SK-N-SH (cell line): ENCODE measurements around the gene SESN1. TPM values are rescaled to one million over a fixed set of nuclear protein-coding genes. Genes with fewer than 3 reads are reported as not detected.

Source experiments
- CTCF ChIA-PET: fragments of 300-600, 350-600 bp; formaldehyde crosslinking; extraction: SDS; loops from one replicate; lab custom pipeline; 2021; lab: Yijun Ruan, JAX
- POLR2A ChIA-PET: fragments of 350-600 bp; sonication (Branson Sonifier 250); formaldehyde crosslinking; extraction: SDS; loops from one replicate; lab custom pipeline; 2020; ENCODE audit warnings: antibody characterized with exemption, inconsistent platforms; lab: Yijun Ruan, JAX
- DNase-seq: peaks from one replicate; pipeline ENCODE4 v3.0.0; 2012
- H2AFZ ChIP-seq: fragments of 200-600 bp; sonication (generic); 2 replicates; pipeline ENCODE4 v1.8.1; 2016; ENCODE audit warnings: antibody characterized with exemption, mild to moderate bottlenecking, low read depth
- H3F3A ChIP-seq: fragments of 200-600 bp; sonication (generic); replicated peaks from 2 replicates; pipeline ENCODE3; 2016; ENCODE audit warnings: antibody characterized with exemption, mild to moderate bottlenecking; ENCODE audit not compliant: insufficient read depth
- H3K27ac ChIP-seq, 2 experiments: fragments of 200-500 bp in 1 of 2; fragments of 200-600 bp in 1 of 2; sonication (Bioruptor generic) in 1 of 2; sonication (generic), shearing (Covaris generic) in 1 of 2; 2 replicates each; pipeline versions ENCODE4 v1.5.1 to v1.6.1; 2014 to 2016; ENCODE audit warnings: low read depth in 2 of 2, inconsistent platforms in 1 of 2, low read length in 1 of 2, mild to moderate bottlenecking in 1 of 2, mixed read lengths in 1 of 2
- H3K27me3 ChIP-seq: fragments of 200-600 bp; sonication (generic), shearing (Covaris generic); 2 replicates; pipeline ENCODE4 v1.6.1; 2016; ENCODE audit warnings: mixed run types; ENCODE audit not compliant: insufficient read depth
- H3K36me3 ChIP-seq, 2 experiments: fragments of 200-500 bp in 1 of 2; fragments of 200-600 bp in 1 of 2; sonication (Bioruptor generic) in 1 of 2; sonication (generic) in 1 of 2; replicated peaks in 1 of 2; 2 replicates each; pipeline versions ENCODE3 to v1.5.1; 2014 to 2016; ENCODE audit warnings: low read length in 1 of 2, mild to moderate bottlenecking in 1 of 2; ENCODE audit not compliant: insufficient read depth in 2 of 2, control insufficient read depth in 1 of 2
- H3K4me1 ChIP-seq, 2 experiments: fragments of 200-500 bp in 1 of 2; fragments of 200-600 bp in 1 of 2; sonication (Bioruptor generic) in 1 of 2; sonication (generic), shearing (Covaris generic) in 1 of 2; 2 replicates each; pipeline versions ENCODE4 v1.5.1 to v1.6.1; 2014 to 2016; ENCODE audit warnings: low read depth in 1 of 2, low read length in 1 of 2, mixed run types in 1 of 2; ENCODE audit not compliant: insufficient read depth in 2 of 2, control insufficient read depth in 1 of 2
- H3K4me2 ChIP-seq: fragments of 200-600 bp; sonication (generic), shearing (Covaris generic); 2 replicates; pipeline ENCODE4 v1.6.1; 2017; ENCODE audit warnings: mixed run types
- H3K4me3 ChIP-seq, 2 experiments: fragments of 200-500 bp in 1 of 2; fragments of 200-600 bp in 1 of 2; sonication (Bioruptor generic) in 1 of 2; sonication (generic), shearing (Covaris generic) in 1 of 2; 2 replicates each; pipeline versions ENCODE4 v1.5.1 to v1.8.1; 2014 to 2016; ENCODE audit warnings: low read depth in 2 of 2, inconsistent platforms in 1 of 2, low read length in 1 of 2, mild to moderate bottlenecking in 1 of 2, mixed read lengths in 1 of 2, moderate library complexity in 1 of 2
- H3K79me2 ChIP-seq: fragments of 200-600 bp; sonication (generic); 2 replicates; pipeline ENCODE4 v1.8.1; 2017; ENCODE audit warnings: mild to moderate bottlenecking; ENCODE audit not compliant: insufficient read depth
- H3K9ac ChIP-seq: fragments of 200-600 bp; sonication (generic); 2 replicates; pipeline ENCODE4 v1.6.1; 2017; ENCODE audit warnings: mixed run types
- H3K9me2 ChIP-seq: fragments of 200-600 bp; sonication (generic); 2 replicates; pipeline ENCODE4 v1.6.1; 2017; ENCODE audit warnings: mixed run types
- H3K9me3 ChIP-seq: fragments of 200-600 bp; sonication (generic); 2 replicates; pipeline ENCODE4 v1.6.1; 2017; ENCODE audit warnings: mixed run types, mild to moderate bottlenecking, moderate library complexity
- H4K20me1 ChIP-seq: fragments of 200-600 bp; sonication (generic); 2 replicates; pipeline ENCODE4 v1.6.1; 2017; ENCODE audit warnings: mild to moderate bottlenecking, mixed run types; ENCODE audit not compliant: insufficient read depth
- CHD2 ChIP-seq: fragments of 150-350 bp; IDR thresholded peaks from 2 replicates; pipeline ENCODE4 v1.6.1; 2018; ENCODE audit warnings: low read length; ENCODE audit not compliant: partially characterized antibody
- ELF1 ChIP-seq: IDR thresholded peaks from 2 replicates; pipeline ENCODE4 v1.4.0; 2012
- EP300 ChIP-seq, 2 experiments: IDR thresholded peaks; 2 replicates each; pipeline versions ENCODE4 v1.4.0 to v1.6.1; 2012; ENCODE audit warnings: borderline replicate concordance in 1 of 2, low read depth in 1 of 2, low read length in 1 of 2
- EZH2phosphoT487 ChIP-seq: fragments of 200-600 bp; sonication (generic); IDR thresholded peaks from 2 replicates; pipeline ENCODE4 v1.6.1; 2017; ENCODE audit warnings: low read depth, mixed run types, mild to moderate bottlenecking, antibody characterized with exemption, moderate library complexity, borderline replicate concordance
- FOSL2 ChIP-seq: IDR thresholded peaks from 2 replicates; pipeline ENCODE4 v1.4.0; 2012; ENCODE audit warnings: low read depth, mild to moderate bottlenecking, moderate library complexity, borderline replicate concordance
- FOXM1 ChIP-seq: IDR thresholded peaks from 2 replicates; pipeline ENCODE4 v1.4.0; 2012; ENCODE audit warnings: low read depth, mild to moderate bottlenecking
- IRF3 ChIP-seq: fragments of 150-350 bp; IDR thresholded peaks from 2 replicates; pipeline ENCODE4 v1.6.1; 2016; ENCODE audit warnings: mild to moderate bottlenecking, low read depth, low read length
- JUND ChIP-seq: IDR thresholded peaks from 2 replicates; pipeline ENCODE4 v1.4.0; 2012
- MEF2A ChIP-seq: IDR thresholded peaks from 2 replicates; pipeline ENCODE4 v1.4.0; 2012; ENCODE audit warnings: low read depth, borderline replicate concordance
- MXI1 ChIP-seq: IDR thresholded peaks from 2 replicates; pipeline ENCODE4 v1.6.1; 2012; ENCODE audit warnings: mild to moderate bottlenecking, low read depth, low read length, improper control_type of control experiment
- NFIC ChIP-seq: IDR thresholded peaks from 2 replicates; pipeline ENCODE4 v1.4.0; 2012; ENCODE audit warnings: borderline replicate concordance
- NRF1 ChIP-seq: IDR thresholded peaks from 2 replicates; pipeline ENCODE4 v1.6.1; 2012; ENCODE audit warnings: low read depth, mild to moderate bottlenecking, low read length
- POLR2AphosphoS5 ChIP-seq: IDR thresholded peaks from 2 replicates; pipeline ENCODE4 v1.6.1; 2012; ENCODE audit warnings: low read depth, low read length
- RCOR1 ChIP-seq: fragments of 150-350 bp; IDR thresholded peaks from 2 replicates; pipeline ENCODE4 v1.6.1; 2017; ENCODE audit warnings: antibody characterized with exemption, low read length
- REST ChIP-seq: IDR thresholded peaks from 2 replicates; pipeline ENCODE4 v1.6.1; 2012; ENCODE audit warnings: mild to moderate bottlenecking, low read depth, low read length, moderate library complexity
- SMC3 ChIP-seq: IDR thresholded peaks from 2 replicates; pipeline ENCODE4 v1.6.1; 2012; ENCODE audit warnings: low read depth, low read length, improper control_type of control experiment
- TAF1 ChIP-seq: IDR thresholded peaks from 2 replicates; pipeline ENCODE4 v1.6.1; 2012; ENCODE audit warnings: low read depth, mild to moderate bottlenecking, low read length, moderate library complexity, borderline replicate concordance
- TCF12 ChIP-seq: IDR thresholded peaks from 2 replicates; pipeline ENCODE4 v1.4.0; 2012
- YY1 ChIP-seq: IDR thresholded peaks from 2 replicates; pipeline ENCODE4 v1.4.0; 2012; ENCODE audit warnings: low read depth, mild to moderate bottlenecking
- ZBTB33 ChIP-seq: IDR thresholded peaks from 2 replicates; pipeline ENCODE4 v1.4.0; 2012; ENCODE audit warnings: low read depth, borderline replicate concordance
- WGBS: methylation state at CpG from one replicate; pipeline ENCODE4 v1.1.6; 2017; ENCODE audit warnings: low lambda C conversion rate; 5-methylcytosine and 5-hydroxymethylcytosine counted together
- polyA plus RNA-seq, 3 experiments: library from polyadenylated mRNA; depleted of rRNA; stranded (reverse); fragments of >200 nt; gene quantifications; 2 replicates each; pipeline ENCODE4 v1.2.3, GENCODE V29; 2012
- TF ChIP-seq, protein P1 (sequence below): IDR thresholded peaks from 2 replicates; pipeline ENCODE4 v1.4.0; 2012; ENCODE audit warnings: low read depth

The SESN1 gene
- polyA plus RNA-seq, 1 of the 3 experiments (the other 2 are of a cell fraction) = 13.1 TPM

- Histone ChIP-seq H3F3A (peaks cover 3% of the 10 kb centered on the region), H3K9ac (no peak overlapping the region), H3K4me1 (peaks cover 3 to 8% of the 10 kb centered on the region in 2 experiments; a peak in 3 of 4 replicates), H3K9me2 (no peaks in the 10 kb centered on the region), H3K79me2 (no peaks in the 10 kb centered on the region), H3K27ac (no peak overlapping the region), H3K27me3 (no peaks in the 10 kb centered on the region), H3K4me3 (no peak overlapping the region), H3K9me3 (no peaks in the 10 kb centered on the region), H3K36me3 (peaks cover 0 to 4% of the 10 kb centered on the region in 2 experiments), H3K4me2 (no peak overlapping the region), H4K20me1 (no peaks in the 10 kb centered on the region), H2AFZ (no peak overlapping the region)
- ChIA-PET CTCF (no interaction called here), POLR2A (no interaction called here)
- DNase-seq = no peak
- 96% methylated on average over 4 of the region's 4 CpGs for WGBS
- no peak for TF ChIP-seq MXI1
- TF ChIP-seq TAF1 = no peak
- no peak for TF ChIP-seq ZBTB33
Measured at GRCh38 chr6:109052852-109053251, 41.8 kb downstream of the SESN1 start.

DNA sequence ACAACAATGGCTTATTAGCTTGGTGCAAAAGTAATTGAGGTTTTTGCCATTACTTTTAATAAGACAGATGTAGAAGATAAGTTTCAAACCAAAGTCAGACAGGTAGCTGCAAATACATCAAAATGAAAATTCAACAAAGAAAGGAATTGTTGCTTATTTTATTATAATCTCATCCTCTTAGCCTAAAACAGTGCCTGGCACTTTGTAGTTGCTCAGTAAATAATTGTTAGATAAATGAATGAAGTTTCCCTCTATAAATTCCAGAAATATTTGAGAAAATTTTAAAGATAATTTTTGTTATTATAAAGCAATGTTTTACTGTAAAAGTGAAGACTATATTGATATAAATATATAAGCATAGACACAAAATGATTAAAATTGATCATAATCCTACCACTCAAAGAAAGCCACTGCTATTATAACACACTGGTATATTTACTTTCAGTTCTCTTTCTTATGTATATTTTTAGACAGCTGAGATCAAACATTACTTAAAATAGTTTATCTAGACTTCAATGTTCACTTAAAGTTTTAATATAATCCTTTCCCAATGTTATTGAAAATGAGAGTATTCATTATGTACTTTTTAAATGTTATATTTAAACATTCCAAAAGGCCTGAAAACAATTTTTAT is 42.5 kb downstream of the SESN1 start:
- TF ChIP-seq EP300 (IDR thresholded peaks at IDR 0.05; ENCODE audit: borderline replicate concordance in 1 of 2, low read depth in 1 of 2, low read length in 1 of 2) (no peak), MEF2A (no peak), ELF1 (no peak), JUND (no peak), FOXM1 (no peak), POLR2AphosphoS5 (no peak), REST (no peak), NRF1 (no peak), YY1 (no peak), RCOR1 (no peak), TCF12 (no peak), FOSL2 (no peak), EZH2phosphoT487 (no peak), IRF3 (no peak), SMC3 (no peak), CHD2 (no peak), NFIC (no peak)
- TF ChIP-seq, protein P1, sequence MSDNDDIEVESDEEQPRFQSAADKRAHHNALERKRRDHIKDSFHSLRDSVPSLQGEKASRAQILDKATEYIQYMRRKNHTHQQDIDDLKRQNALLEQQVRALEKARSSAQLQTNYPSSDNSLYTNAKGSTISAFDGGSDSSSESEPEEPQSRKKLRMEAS = no peak
- POLR2A ChIA-PET = no interaction called here

More for the DNA sequence above, 42.5 kb downstream of the SESN1 start:
- H3K9me2 ChIP-seq = no peaks in the 10 kb centered on the region
- DNase-seq = no peak
- no peak overlapping the region for H3K27ac ChIP-seq
- CTCF ChIA-PET = no interaction called here
- no peaks in the 10 kb centered on the region for H3K27me3 ChIP-seq
- peaks cover 0 to 4% of the 10 kb centered on the region in 2 experiments for H3K36me3 ChIP-seq
- no peaks in the 10 kb centered on the region for H4K20me1 ChIP-seq
- peaks cover 3 to 8% of the 10 kb centered on the region in 2 experiments; a peak in 3 of 4 replicates for H3K4me1 ChIP-seq
- H3K4me2 ChIP-seq = no peak overlapping the region
- peaks cover 3% of the 10 kb centered on the region for H3F3A ChIP-seq
- H3K79me2 ChIP-seq = no peaks in the 10 kb centered on the region
- H3K9ac ChIP-seq = no peak overlapping the region
- H3K9me3 ChIP-seq = no peaks in the 10 kb centered on the region
- H2AFZ ChIP-seq = no peak overlapping the region
- H3K4me3 ChIP-seq = no peak overlapping the region
